Left renal cortex interstitium (tissue), 4 donors: Measurements from ENCODE around the gene ZGPAT. TPM values are rescaled to one million over a fixed set of nuclear protein-coding genes. Genes with fewer than 3 reads are reported as not detected.

Experiments used
- DNase-seq, 4 donors: peaks; one replicate each; pipeline ENCODE4 v3.0.0-alpha.2; 2013; ENCODE audit warnings: low read depth in 4 of 4, low spot score in 2 of 4, missing footprints in 1 of 4
- polyA plus RNA-seq, 4 donors: library from polyadenylated mRNA; unstranded; fragments of 120-200 nt; gene quantifications; one replicate each; pipeline ENCODE4 v1.2.1, GENCODE V29; 2013; ENCODE audit not compliant: insufficient read length in 4 of 4

Gene ZGPAT
- polyA plus RNA-seq, 4 donors = 15.1 to 27.6 (median 23.7) TPM

DNA sequence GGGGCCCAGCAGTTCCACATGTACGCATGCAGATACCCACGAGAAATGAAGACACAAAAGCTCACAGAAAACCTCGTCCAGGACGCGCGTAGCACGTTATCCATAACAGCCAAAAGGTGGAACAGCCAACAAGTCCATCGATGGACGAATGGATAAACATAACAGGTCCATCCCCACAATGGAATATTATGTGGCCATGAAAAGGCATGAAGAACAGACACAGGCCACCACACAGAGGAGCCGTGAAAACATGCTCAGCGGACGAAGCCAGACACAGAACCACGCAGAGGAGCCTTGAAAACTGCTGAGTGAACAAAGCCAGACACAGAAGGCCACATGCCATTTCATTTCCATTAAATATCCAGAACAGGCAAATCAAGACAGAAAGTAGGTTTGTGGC, 69.8 kb downstream of the ZGPAT start:
- DNase-seq = no peak

DNA sequence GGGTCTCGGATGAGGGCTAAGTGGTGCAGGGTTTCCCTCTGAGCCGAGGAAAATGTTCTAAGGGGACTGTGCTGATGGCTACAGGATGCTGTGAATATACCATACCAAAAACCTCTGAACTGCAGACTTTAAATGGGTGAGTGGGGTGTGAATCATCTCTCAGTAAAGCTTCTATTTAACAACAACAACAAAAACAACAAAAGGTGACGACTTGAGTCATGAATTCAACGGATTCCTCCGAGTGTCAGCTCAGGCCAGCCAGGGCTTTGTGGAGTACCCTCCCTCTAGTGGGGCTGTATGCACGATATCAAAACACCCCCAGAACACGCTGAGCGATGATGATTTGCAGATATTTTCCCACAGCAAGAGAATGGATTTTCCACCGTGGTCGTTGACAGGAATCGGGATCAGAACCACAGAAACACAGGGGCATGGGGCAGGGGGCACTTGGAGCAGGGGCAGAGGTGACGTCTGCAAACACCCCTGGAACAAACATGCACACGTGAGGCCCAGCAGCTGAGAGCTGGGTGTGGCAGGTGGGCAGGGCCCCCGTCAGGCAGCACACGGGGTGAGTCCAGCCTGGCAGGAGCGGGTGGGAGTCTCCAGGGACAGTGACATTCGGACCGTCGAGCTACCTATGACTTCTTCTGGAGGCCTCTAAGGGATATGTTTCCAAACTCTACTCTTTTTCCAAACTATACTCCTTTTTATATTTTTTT, 70.4 kb downstream of the ZGPAT start:
- DNase-seq = no peak

DNA sequence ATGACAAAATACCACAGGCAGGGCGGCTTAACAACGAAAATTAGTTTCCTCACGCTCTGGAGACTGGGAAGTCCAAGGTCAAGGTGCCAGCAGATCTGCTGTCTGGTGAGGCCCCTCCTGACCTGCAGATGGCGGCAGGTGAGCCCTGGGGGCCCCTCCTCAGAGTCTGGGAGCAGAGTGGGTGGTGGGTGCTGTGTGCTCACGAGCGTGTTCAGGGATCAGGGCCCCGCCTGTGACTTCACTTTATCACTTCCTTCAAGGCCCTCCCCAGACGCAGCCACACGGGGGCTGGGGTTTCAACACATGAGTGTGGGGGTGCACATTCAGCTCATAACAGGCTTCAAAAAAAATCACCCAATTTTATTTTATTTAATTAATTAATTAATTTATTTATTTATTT, 71.0 kb downstream of the ZGPAT start:
- DNase-seq = no peak

DNA sequence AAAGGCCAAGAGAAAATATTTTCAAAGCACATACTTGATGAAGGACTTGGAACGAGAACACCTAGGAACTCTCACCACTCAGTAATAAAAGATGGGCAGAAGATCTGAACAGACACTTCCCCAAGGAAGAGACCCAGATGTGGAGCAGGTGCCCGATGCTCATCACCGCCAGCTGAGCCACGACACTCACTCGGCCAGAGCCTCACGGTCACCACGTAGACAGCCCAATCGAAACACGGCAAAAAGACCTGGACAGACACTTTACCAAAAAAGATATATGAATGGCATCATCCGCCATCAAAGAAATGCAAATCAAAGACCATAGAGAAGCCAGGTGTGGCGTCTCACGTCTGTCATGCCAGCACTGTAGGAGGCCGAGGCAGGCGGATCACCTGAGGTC, 73.3 kb downstream of the ZGPAT start:
- DNase-seq = no peak

DNA sequence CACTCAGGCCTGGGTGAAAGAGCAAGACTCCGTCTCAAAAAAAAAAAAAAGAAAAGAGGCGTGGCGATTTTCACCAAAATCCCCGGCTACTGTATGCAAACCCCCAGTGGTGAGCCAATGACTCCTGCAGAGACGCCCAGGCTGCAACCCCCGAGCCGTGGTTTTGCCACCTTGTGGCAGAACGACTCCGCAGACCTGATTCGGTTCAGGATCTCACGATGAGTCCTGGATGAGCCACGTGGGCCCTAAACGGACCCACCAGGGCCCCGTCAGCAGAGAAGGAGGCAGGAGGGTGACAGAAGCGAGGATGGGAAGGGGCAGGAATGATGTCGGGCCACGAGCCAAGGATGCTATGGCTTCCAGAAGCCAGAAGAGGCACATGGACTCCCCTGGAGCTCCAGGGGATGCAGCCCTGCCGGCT, 74.2 kb downstream of the ZGPAT start:
- no peak for DNase-seq

DNA sequence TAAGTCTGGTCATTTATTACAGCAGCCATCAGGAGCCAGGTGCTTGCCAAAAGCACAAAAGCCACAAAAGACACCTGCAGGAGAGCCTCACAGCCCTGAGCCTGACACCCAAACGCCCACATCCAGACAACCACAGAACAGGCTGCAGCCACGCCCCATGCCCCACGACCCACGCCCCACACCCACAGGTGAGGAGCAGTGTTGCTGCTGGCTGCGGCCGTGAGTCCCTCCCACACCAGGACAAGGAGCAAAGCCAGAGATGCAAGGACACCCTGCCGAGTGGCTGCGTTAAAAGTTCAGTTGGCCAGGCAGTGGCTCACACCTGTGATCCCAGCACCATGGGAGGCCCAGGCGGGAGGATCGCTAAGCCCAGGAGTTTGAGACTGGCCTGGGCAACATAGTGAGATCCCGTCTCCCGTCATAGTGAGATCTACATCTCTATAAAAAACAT, 74.7 kb downstream of the ZGPAT start:
- no peak for DNase-seq

DNA sequence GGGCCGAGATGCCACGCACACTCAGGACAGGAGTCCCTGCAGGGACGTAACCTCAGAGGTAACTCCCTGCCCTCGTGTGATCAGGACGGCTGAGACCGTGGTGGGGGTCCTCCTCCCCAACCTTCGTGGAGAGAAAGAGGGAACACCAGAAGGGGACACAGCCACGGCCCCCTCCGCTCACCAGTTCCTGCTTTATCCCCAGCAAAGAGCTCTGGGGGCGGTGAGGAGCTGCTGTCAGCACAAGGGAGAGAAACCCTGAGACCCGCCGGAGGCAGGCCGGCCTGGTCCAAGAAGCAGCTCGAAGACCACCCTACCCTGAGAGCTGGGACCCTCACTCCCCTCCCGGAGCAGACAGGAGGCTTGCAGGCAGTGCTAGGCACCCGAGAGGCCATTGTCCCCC, 76.1 kb downstream of the ZGPAT start:
- no peak for DNase-seq

DNA sequence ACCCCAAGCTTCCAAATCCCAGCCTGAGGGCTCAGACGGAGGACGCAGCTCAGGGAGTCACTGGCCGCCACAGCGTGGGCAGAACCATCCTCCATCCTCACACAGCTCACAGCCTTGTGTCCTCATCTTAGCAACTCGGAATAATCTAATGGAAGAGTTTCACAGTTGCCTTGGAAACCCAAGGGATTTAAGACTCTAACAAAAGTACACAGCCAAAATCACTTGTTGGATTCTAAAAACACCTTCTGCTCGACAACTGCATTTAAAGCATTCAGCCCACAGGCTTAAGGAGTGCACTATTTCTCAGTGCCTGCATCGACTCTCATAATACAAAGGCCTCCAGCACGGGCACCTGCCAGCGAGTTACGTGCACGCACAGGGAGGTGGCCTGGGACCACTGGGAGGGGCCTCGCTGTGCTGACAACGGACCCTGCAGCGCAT, 77.9 kb downstream of the ZGPAT start:
- no peak for DNase-seq

Other genes with a start within 250 kb of the ZGPAT start
- 1 to 10 TPM; 3.7 to 9.6 (median 5.5) TPM for gene KCNQ2, start 235.4 kb upstream of the ZGPAT start, polyA plus RNA-seq
- gene EEF1A2, start 209.0 kb upstream of the ZGPAT start, polyA plus RNA-seq = 1 to 10 TPM; 1.3 to 3.0 (median 1.8) TPM
- 100 to 1,000 TPM; 118 to 425 (median 326) TPM for gene PPDPF, start 187.3 kb upstream of the ZGPAT start, polyA plus RNA-seq
- gene PTK6, start 170.7 kb upstream of the ZGPAT start, polyA plus RNA-seq = 1 to 10 TPM in 2 of 4 donors, under 1 TPM in 2; 0.30 to 1.3 (median 0.98) TPM
- under 1 TPM in 3 of 4 donors, not detected in 1; 0.11 to 0.33 (median 0.30) TPM for gene SRMS, start 160.3 kb upstream of the ZGPAT start, polyA plus RNA-seq
- 1 to 10 TPM in 3 of 4 donors, under 1 TPM in 1; 0.99 to 2.1 (median 1.6) TPM for gene FNDC11, start 153.9 kb upstream of the ZGPAT start, polyA plus RNA-seq
- 10 to 100 TPM; 10.8 to 17.0 (median 13.8) TPM for gene HELZ2, start 133.8 kb upstream of the ZGPAT start, polyA plus RNA-seq
- gene GMEB2, start 80.9 kb upstream of the ZGPAT start, polyA plus RNA-seq = 10 to 100 TPM in 3 of 4 donors, 1 to 10 TPM in 1; 8.2 to 14.0 (median 12.5) TPM
- gene STMN3, start 54.6 kb upstream of the ZGPAT start, polyA plus RNA-seq = 10 to 100 TPM; 25.4 to 44.1 (median 33.6) TPM
- gene RTEL1, start 49.7 kb upstream of the ZGPAT start, polyA plus RNA-seq = 10 to 100 TPM; 14.0 to 26.9 (median 19.3) TPM
- gene TNFRSF6B, start 11.4 kb upstream of the ZGPAT start, polyA plus RNA-seq = 1 to 10 TPM; 1.6 to 3.8 (median 2.9) TPM
- gene ARFRP1, start 63 bp upstream of the ZGPAT start, polyA plus RNA-seq = 10 to 100 TPM; 33.5 to 40.8 (median 36.9) TPM
- gene LIME1, start 28.6 kb downstream of the ZGPAT start, polyA plus RNA-seq = 10 to 100 TPM in 3 of 4 donors, 1 to 10 TPM in 1; 3.4 to 17.9 (median 12.8) TPM
- gene SLC2A4RG, start 31.7 kb downstream of the ZGPAT start, polyA plus RNA-seq = 100 to 1,000 TPM in 3 of 4 donors, 10 to 100 TPM in 1; 74.0 to 144 (median 117) TPM
- gene ZBTB46, start 123.2 kb downstream of the ZGPAT start, polyA plus RNA-seq = 10 to 100 TPM; 13.9 to 25.7 (median 20.6) TPM
- not detected for gene ABHD16B, start 153.5 kb downstream of the ZGPAT start, polyA plus RNA-seq
- 10 to 100 TPM; 82.9 to 96.6 (median 95.2) TPM for gene TPD52L2, start 157.2 kb downstream of the ZGPAT start, polyA plus RNA-seq
- gene DNAJC5, start 187.1 kb downstream of the ZGPAT start, polyA plus RNA-seq = 10 to 100 TPM; 26.5 to 38.5 (median 32.2) TPM
- gene UCKL1, start 248.4 kb downstream of the ZGPAT start, polyA plus RNA-seq = 10 to 100 TPM; 36.6 to 76.7 (median 57.0) TPM